NCI-H2227 treated with DMSO at 0.1 percent for 48 hours (cell line): ENCODE results near the gene ASPM.

Experiments used
- DNase-seq: peaks from one replicate; lab custom pipeline; 2025; lab: John Stamatoyannopoulos, UW

ASPM gene, protein sequence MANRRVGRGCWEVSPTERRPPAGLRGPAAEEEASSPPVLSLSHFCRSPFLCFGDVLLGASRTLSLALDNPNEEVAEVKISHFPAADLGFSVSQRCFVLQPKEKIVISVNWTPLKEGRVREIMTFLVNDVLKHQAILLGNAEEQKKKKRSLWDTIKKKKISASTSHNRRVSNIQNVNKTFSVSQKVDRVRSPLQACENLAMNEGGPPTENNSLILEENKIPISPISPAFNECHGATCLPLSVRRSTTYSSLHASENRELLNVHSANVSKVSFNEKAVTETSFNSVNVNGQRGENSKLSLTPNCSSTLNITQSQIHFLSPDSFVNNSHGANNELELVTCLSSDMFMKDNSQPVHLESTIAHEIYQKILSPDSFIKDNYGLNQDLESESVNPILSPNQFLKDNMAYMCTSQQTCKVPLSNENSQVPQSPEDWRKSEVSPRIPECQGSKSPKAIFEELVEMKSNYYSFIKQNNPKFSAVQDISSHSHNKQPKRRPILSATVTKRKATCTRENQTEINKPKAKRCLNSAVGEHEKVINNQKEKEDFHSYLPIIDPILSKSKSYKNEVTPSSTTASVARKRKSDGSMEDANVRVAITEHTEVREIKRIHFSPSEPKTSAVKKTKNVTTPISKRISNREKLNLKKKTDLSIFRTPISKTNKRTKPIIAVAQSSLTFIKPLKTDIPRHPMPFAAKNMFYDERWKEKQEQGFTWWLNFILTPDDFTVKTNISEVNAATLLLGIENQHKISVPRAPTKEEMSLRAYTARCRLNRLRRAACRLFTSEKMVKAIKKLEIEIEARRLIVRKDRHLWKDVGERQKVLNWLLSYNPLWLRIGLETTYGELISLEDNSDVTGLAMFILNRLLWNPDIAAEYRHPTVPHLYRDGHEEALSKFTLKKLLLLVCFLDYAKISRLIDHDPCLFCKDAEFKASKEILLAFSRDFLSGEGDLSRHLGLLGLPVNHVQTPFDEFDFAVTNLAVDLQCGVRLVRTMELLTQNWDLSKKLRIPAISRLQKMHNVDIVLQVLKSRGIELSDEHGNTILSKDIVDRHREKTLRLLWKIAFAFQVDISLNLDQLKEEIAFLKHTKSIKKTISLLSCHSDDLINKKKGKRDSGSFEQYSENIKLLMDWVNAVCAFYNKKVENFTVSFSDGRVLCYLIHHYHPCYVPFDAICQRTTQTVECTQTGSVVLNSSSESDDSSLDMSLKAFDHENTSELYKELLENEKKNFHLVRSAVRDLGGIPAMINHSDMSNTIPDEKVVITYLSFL (N-terminal part only)

DNA sequence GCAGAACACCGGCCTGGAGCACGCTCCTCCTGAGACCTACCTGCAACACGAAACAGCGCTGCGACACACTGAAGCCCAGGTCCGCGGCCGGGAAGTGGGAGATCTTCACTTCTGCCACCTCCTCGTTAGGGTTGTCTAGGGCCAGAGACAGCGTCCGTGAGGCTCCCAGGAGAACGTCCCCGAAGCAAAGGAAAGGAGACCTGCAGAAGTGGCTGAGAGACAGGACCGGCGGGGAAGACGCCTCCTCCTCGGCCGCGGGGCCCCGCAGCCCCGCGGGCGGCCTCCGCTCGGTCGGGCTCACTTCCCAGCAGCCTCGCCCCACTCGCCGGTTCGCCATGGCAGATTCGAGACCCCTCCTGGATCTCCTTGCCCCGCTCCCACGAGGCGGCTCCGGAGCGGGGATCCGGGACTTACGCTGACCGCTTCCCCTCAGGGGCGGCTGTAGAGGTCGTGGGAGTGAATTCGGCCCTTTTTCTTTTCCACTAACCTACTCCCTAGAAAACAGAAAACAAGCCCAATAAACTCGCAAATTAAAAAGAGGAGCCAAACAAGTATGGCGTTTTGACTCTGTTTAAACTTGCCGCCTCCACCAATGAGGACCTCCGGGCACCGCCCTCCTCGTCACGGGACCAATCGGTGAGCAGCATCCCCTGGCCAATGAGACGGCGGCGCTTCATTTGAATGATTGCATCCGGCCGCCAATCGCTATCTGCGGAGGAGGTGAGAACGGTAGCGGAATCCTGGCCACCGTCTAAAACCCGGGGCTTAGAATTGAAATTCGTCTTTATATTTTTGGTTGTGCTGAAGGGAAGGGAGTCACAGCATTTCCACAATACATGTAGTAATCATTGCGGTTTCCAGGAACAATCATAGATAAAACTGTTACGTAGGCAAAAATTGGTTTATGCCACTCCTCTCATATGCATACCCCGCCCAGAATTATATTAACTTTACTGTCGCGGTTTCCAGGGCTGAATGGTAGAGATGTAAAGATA is at the start of gene ASPM:
ASPM (minus strand) TSS at position 569 of the 995 bp plus-strand sequence; CDS start at position 337, 232 bp downstream.
- DNase-seq: peak; percentile 93

DNA sequence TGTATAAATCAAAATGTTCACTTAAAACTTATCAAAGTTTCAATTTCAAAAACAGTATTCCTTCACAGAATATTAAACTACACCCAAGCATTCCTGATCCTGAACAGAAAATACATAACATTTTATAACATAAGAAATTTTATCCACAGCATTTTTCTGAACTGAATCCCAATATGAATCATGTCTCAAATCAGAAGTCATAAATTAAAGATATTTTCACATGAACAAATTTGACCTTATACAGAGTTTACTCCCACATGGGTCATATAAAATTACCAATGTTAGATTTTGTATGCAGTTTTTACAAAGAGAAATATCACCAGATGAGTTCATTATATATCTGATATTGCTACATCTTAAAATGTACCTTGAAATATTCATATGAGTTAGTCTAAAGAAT is 48.6 kb upstream of the ASPM start:
- DNase-seq: no peak

DNA sequence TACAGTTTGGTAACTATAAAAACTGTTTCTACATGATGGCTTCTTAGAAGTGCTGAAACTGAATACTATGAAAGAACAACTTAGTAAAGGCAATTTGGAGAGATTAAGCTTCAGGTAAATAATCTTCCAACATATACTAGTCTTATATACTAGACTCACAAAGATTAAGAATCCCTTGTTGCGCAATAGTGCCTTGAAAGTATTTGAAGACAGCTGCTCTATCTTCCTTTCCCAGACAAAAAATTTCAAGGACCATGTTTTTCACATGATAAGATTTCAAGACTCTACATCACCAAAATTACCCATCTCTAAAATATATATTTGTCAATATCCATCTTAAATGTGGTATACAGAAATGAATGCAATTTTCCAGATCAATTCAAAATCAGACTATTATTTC is 37.7 kb upstream of the ASPM start:
- no peak for DNase-seq

DNA sequence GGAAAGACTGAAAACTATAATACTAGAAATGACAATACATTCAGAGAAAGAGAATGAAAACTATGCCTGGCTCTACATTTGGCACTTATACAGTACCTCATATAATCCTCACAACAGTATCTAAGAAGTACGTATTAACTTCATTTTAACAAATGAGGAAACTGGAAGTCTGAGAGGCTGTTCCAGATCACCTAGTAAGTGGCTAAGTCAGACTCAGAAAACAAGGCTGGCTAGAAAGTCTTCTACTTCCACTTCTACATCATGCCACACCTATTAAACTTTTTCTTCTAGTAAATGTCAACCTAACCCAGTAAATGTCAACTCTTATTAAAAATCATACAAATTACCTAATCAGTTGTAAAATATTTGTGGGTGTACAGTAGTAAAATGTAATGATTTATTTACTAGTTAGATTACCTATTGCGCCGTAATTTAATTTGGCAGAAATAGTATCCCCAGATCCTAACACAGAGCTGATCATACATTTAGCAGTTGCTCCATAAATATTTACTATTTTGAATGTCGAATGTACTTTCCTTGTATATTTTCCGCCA is 36.8 kb upstream of the ASPM start:
- DNase-seq: no peak

DNA sequence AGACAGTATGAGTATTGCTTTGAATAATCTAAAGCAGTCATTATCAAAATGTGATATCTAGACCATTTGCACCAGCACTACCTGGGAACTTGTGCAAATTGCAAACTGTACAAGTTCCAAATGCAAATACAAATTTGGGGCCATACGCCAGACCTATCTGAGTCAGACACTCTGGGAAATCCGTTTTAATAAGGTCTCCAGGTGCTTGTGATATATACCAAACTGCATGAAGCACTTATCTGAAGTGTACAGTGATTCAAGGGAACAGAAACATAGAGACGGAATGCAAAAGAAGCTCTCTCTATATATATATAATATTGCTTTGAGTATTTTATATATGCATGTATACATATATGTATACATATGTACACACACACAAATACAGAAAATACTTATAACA is 36.2 kb upstream of the ASPM start:
- DNase-seq: no peak

DNA sequence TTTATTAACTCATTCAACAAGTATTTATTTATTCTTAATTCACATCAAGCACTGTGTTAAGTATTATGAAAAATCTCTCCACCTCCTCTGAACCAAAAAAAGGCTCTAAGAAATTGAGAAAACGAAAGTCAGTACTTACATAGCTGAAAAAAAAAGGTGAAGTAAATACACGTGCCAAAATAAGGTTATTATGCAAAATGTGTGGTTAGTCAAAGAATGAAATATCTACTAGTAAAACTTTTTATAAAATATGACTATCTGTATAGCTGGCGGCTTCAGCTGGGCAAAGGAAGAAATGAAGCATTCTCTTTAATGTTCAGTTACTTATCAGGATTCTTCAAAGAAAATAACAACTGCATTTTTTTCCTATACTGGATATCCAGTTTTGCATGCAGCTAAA is 35.5 kb upstream of the ASPM start:
- DNase-seq: no peak

DNA sequence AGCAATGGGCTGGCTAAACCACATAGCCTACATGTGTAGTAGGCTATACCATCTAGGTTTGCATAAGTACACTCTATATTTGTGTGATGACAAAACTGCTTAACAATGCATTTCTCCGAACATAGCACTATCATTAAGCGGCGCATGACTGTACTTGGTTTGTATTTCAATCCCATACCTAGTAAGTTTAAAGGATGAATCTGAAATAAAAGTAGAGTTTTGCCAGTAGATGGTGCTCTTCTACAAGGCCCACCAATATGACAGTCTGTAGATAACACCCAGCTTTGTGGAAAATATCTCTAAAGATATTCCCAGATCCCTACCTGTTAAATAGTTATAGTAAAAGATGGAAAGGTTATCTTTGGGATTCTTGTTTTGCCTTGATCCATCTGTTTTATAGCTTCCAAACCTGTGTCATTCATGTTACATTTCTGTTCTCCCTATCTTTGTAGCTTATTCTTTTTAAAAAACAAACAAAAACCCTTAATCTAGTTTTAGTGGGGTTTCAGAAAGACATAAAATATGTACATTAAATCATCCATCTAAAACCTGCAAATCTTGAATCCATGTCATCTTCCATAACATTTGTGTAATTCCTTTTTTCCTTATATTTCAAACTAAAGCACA is 33.9 kb upstream of the ASPM start:
- DNase-seq: peak; percentile 73

DNA sequence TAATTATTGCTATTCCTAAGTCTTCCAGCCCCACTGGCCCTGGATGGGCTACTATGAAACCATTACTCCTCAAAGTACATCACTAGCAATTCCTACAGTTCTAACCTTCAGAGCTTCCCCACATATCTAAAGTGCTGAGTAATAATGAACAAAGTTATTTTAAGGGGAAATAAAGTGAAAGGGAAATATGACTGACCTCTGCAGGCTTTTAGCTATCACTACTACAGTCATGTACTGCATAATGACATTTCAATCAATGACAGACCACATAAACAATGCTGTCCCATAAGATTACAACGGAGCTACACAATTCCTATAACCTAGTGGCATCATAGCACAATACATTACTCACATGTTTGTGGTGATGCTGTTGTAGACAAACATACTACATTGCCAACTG is 32.5 kb upstream of the ASPM start:
- no peak for DNase-seq

DNA sequence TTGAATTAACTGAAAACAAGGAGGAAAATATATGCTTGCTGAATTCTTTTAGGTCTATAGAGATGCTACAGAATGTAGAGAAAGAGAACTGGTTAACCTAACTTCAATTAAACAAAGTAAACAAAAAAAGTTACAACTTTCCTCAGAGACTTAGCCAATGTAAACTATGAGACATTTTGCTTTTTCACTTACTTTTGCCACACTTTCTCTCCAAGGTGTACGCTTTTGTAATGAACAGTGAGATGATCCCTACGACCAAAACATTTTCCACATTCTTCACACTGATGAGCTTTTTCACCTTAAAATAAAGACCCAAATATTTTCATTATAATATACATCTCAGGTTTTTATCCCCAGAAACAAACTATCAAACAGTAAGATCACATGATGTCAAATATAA is 28.3 kb upstream of the ASPM start:
- no peak for DNase-seq

DNA sequence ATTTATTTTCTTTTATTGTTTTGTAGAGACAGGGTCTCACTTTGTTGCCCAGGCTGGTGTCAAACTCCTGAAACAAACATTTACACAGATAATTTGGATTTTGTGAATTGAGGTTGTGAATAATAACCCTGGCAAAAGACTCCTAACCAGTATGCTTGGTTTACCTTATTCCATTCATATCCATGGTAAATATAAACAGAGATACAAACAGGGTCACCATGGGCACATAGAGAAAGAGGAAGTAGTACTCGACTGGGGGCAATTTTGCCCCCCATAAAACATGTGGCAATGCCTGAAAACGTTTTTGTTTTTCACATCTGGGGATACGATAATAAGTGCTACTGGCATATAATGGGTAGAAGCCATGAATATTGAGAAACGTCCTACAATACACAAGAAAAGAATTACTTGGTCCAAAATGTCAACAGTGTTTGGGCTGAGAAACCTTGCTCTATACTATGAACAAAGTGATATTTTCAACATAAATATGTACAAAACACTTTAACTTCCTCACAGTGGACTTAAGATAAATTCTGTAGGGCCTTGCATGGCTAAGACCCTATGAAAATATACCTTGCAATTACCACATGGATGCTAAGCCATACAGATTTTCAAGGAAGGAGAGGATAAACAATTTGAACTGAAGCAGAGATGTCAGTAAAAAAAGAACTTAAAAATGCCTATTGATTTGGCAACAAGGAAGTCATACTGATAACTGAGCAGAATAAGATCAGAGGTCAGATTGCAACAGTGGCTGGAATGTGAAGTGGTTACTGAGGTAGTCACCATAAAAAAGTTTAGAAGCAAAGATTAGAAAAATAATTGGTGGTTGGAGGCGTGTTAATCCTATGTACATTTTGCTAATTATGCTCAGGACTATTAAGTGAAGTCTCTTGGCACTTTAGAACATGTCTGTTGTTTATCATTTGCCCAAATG is 27.4 kb upstream of the ASPM start:
- no peak for DNase-seq

DNA sequence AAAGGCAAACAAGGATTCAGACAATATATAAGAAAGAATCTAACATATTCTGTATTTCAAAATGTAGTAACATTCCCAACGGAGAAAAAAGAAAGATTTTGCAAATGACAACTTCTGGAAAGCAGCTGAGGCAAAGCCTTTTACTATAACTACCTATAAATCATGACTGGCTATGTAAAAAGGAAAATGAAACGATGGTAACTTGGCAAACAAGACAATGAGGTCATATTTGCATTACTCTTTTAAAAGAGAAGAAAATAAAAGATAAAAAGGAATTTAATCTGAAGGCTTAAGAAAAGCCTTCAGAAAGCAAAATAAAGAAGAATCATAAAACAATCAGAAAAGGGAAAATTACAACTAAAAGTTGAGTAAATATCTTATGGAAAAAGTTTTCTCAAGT is 25.1 kb upstream of the ASPM start:
- DNase-seq: no peak

DNA sequence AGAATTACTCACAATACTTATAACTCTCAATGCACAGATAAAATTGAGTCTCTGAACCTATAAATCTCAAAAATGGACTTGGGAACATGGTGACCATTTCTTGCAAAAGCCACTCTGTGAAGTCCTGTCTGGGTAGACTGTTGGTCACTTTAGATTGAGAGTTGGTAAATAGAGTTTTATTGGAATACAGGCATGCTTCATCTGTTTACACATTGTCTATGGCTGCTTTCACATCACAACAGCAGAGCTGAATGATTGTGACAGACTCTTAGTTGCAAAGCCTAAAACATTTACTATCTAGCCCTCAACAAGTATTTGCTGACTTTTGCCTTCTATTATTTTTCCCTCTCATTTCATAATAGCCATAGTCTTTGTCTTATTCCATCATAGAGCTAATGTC is 24.1 kb upstream of the ASPM start:
- no peak for DNase-seq

DNA sequence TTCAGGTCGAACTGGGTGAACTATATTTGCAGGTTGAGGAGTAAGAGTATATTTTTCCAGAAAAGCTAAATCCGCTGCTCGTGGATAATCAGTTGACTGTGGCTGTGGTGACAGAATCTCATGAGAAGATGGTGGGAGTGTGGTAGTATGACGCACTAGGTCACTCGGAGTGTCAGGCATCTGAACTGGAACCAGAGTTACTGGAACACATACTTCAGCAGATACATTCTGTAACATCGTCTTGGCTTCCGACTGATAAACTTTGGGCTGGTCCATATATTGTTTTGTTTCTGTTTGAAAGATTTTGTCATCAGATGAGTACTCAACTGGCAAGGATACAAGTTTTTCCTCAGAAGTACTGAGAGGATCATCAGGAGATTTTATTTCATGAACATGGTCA is 13.0 kb upstream of the ASPM start:
- DNase-seq: no peak

DNA sequence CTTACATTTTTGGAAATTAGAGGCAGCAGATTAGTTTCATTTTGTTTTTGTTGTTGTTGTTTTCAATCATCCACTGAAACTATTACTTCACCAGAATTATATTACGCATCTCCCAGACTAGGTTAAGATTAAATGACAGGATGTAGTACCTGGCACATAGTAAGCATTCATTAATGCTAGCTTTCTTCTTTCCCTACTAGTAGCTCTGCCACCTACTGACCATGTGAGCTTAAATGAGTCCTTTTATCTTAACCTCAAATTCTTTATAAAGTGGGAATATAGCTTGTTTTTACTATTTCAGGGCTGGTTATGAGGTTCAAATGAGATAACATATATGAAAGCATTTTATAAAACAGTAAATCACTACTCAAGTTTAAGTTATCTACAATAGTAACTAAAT is 10.2 kb upstream of the ASPM start:
- no peak for DNase-seq

DNA sequence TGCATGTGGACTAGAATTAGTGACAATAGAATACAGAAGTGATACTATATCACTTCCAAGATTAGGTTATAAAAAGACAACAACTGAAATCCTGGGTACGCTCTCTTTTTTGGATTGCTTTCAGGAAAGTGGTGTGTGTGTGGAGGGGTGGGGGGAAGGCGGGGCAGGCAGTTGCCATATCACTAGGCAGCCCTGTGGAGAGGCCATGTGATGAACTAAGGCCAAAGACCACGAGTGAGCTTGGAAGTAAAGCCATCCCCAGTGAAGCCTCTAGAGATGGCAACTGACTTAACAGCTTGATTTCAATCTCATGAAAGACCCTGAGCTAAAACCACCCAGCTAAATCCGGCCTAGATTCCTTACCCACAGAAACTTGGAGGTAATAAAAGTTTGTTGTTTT is 6.2 kb upstream of the ASPM start:
- no peak for DNase-seq

DNA sequence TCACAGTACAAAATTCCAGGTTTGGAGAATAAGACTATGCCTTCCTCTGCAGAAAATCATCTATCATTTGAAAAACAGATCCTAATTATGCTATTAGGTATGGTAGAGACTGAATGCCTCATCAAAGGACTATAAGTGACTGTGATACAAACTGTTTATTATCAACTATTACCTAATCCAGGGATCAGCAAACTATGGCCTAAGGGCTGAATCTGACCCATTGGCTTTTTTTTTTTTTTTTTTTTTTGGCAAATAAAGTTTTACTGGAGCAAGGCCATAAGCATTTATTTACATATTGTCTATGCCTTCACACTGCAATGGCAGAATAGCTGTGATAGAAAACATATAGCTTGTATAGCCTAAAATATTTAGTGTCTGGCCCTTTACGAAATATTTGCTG is 4.7 kb upstream of the ASPM start:
- no peak for DNase-seq

DNA sequence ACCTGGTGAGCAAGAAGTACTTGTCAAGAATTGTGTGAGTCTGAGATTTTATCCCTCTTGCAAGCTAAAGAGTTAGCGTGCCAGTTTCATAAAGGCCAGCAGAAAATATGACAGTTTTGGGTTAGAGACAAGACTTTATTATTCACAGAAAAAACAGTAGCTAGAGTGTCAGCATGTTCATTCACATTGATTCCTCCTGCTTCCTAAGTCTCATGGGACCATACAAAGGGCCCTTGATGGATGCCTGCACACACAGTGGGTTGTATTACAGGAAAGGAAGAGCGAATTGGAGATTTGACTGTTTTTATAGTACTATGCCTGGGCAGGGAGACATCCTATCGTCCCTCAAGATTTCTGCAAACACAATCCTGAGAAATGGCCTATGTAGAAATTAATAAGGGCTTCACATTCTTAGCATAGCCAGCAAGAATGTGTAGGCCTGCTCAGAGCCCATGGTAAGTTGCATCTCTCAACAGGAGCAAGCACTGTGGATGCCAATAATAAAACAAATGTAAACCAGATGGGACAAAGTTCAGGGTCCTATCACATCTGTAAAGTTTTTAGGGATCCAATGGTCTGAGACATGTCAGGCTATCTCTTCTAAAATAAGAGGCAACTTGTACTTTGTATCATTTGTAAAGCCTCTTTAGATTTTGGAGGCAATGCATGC is 4.0 kb upstream of the ASPM start:
- no peak for DNase-seq

DNA sequence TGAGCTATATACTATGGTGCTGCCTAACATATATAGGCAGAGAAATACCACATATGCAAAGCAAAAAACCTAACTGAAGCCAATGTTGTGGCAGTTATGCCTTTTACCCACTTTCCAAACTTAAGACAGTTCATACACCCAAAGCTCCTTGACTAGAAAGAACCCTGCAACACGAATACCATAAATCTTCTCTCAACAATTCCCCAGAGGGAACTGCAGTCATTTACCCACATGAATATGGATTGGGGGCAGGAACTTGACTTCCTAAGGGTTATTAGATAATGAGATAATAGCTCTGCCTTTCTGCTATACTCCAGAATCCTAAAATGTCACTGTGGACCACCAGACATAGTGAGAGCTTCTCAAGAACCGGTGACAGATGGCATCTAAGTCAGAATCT is 2.9 kb upstream of the ASPM start:
- no peak for DNase-seq
